Uterus (tissue), 2 donors: ENCODE results near the gene LLGL2.

Experiments
- POLR2A ChIP-seq, 2 donors: fragments of 450-650 bp; IDR thresholded peaks; one replicate each; pipeline ENCODE4 v1.6.1; 2016; ENCODE audit warnings: antibody characterized with exemption in 2 of 2, mild to moderate bottlenecking in 1 of 2, moderate library complexity in 1 of 2
- TF ChIP-seq, protein P1 (sequence below), 4 experiments: fragments of 200-600 bp in 2 of 4; fragments of 450-650 bp in 2 of 4; sonication (generic) in 2 of 4; IDR thresholded peaks; one replicate each; pipeline ENCODE4 v1.5.1; 2016 to 2019; ENCODE audit warnings: antibody characterized with exemption in 4 of 4, mild to moderate bottlenecking in 2 of 4, moderate library complexity in 1 of 4

DNA sequence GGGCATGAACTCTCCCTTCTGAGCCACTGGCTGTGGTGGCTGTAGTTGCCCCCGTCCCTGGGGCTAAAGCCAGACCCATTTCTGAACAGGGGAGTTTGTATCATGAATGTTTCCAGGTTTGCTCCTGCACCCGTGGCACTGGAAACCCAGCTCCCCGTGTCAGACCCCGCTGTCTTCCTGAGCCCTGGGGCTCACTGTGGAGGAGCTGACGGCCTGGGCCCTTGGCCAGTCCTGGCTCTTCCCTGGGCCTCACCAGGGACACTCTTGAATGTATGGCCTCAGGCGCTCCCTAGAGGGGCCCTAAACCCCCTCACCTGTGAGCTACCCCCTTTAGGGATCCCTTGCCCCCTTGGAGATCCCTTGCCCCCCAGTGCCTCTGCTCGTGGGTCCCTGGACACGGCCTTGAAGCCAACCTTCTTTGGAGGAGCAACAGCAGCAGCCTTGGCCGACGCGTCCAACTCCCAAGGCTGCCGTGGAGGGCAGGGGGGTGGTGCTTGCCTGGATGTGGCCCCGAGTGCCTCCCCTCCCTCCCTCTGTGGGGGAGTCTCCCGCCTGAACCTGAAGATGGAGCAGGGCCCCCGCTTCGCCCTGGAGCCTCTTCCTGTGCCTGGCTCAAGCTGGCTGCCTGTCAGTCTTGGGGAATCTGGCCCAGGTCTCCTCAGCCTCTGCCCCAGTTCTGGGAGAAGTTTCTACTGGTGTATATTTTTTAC lies 26.0 kb upstream of the LLGL2 start:
- TF ChIP-seq, protein P1, sequence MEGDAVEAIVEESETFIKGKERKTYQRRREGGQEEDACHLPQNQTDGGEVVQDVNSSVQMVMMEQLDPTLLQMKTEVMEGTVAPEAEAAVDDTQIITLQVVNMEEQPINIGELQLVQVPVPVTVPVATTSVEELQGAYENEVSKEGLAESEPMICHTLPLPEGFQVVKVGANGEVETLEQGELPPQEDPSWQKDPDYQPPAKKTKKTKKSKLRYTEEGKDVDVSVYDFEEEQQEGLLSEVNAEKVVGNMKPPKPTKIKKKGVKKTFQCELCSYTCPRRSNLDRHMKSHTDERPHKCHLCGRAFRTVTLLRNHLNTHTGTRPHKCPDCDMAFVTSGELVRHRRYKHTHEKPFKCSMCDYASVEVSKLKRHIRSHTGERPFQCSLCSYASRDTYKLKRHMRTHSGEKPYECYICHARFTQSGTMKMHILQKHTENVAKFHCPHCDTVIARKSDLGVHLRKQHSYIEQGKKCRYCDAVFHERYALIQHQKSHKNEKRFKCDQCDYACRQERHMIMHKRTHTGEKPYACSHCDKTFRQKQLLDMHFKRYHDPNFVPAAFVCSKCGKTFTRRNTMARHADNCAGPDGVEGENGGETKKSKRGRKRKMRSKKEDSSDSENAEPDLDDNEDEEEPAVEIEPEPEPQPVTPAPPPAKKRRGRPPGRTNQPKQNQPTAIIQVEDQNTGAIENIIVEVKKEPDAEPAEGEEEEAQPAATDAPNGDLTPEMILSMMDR (IDR thresholded peaks at IDR 0.05) = no peak
- TF ChIP-seq POLR2A (IDR thresholded peaks at IDR 0.05) = no peak
